ENCODE data around the gene PILRA.

GRCh38 chr7:100438172-100438571 is 64.9 kb downstream of the PILRA start:
- TF ChIP-seq, protein P1, sequence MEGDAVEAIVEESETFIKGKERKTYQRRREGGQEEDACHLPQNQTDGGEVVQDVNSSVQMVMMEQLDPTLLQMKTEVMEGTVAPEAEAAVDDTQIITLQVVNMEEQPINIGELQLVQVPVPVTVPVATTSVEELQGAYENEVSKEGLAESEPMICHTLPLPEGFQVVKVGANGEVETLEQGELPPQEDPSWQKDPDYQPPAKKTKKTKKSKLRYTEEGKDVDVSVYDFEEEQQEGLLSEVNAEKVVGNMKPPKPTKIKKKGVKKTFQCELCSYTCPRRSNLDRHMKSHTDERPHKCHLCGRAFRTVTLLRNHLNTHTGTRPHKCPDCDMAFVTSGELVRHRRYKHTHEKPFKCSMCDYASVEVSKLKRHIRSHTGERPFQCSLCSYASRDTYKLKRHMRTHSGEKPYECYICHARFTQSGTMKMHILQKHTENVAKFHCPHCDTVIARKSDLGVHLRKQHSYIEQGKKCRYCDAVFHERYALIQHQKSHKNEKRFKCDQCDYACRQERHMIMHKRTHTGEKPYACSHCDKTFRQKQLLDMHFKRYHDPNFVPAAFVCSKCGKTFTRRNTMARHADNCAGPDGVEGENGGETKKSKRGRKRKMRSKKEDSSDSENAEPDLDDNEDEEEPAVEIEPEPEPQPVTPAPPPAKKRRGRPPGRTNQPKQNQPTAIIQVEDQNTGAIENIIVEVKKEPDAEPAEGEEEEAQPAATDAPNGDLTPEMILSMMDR (IDR thresholded peaks at IDR 0.05) = no peak
- TF ChIP-seq EP300 (IDR thresholded peaks at IDR 0.05) = no peak
- no peak for TF ChIP-seq POLR2A (IDR thresholded peaks at IDR 0.05)
